Esophagus (tissue), 2 donors: ENCODE results near the gene ADAM15. TPM values are rescaled to one million over a fixed set of nuclear protein-coding genes. Genes with fewer than 3 reads are reported as not detected.

ENCODE experiments used
- H3K27ac ChIP-seq, 2 donors: one replicate each; pipeline ENCODE4 v1.5.1; 2013; ENCODE audit warnings: low read depth in 2 of 2, mild to moderate bottlenecking in 2 of 2, inconsistent platforms in 1 of 2, low read length in 1 of 2, moderate library complexity in 1 of 2
- H3K27me3 ChIP-seq, 2 donors: one replicate each; pipeline ENCODE4 v1.6.1; 2013; ENCODE audit warnings: low read length in 2 of 2, control low read depth in 1 of 2, mild to moderate bottlenecking in 1 of 2; ENCODE audit not compliant: insufficient read depth in 2 of 2, control insufficient read depth in 1 of 2
- H3K36me3 ChIP-seq, 2 donors: one replicate each; pipeline ENCODE4 v1.6.1; 2013; ENCODE audit warnings: low read length in 1 of 2; ENCODE audit not compliant: control insufficient read depth in 2 of 2, insufficient read depth in 2 of 2
- H3K4me1 ChIP-seq, 2 donors: one replicate each; pipeline ENCODE4 v1.6.1; 2013; ENCODE audit warnings: low read length in 1 of 2; ENCODE audit not compliant: control insufficient read depth in 2 of 2, insufficient read depth in 2 of 2
- H3K4me3 ChIP-seq, 2 donors: one replicate each; pipeline ENCODE4 v1.5.1; 2013; ENCODE audit warnings: low read length in 2 of 2, mild to moderate bottlenecking in 2 of 2, low read depth in 1 of 2, moderate library complexity in 1 of 2
- H3K9me3 ChIP-seq, 2 donors: one replicate each; pipeline ENCODE4 v1.6.1; 2013; ENCODE audit warnings: mild to moderate bottlenecking in 2 of 2, low read depth in 1 of 2, low read length in 1 of 2, moderate library complexity in 1 of 2; ENCODE audit not compliant: control insufficient read depth in 2 of 2, insufficient read depth in 1 of 2
- WGBS, 2 donors: extraction: QIAGEN DNeasy Blood & Tissue Kit; methylation state at CpG; one replicate each; pipeline ENCODE4 v1.1.7; 2013; 5-methylcytosine and 5-hydroxymethylcytosine counted together
- polyA plus RNA-seq, 2 donors: library from polyadenylated mRNA; stranded (reverse); fragments of 200-250 nt; gene quantifications; one replicate each; pipeline ENCODE4 v1.2.3, GENCODE V29; 2013
- donor health status: healthy with polysubstance abuse.
- donor health status: Bipolar disorder and iron deficiency.

The ADAM15 gene
- polyA plus RNA-seq, 2 donors = 122 to 222 TPM

DNA sequence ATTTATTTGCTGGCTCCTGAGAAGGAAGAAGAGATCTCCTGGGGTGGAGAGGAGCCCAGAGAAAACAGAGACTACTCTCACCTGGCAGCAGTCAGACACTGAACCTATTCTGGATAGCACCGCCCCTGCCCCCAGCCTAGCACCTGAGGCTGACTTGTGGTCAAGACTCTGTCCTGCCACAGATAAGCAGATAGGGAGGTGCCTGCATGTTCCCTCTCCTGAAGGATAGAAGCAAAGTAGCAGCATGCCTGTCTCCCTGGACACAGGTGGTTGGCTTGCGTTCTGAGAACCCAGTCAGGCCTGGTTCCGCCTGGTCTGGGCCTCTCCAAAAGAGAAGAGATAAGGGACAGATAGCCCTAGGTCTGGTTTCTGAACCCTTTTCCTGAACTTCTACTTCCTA, 26.2 kb downstream of the ADAM15 start:
- peak overlapping the region in 1 of 2 donors; percentile 72 for H3K27ac ChIP-seq

DNA sequence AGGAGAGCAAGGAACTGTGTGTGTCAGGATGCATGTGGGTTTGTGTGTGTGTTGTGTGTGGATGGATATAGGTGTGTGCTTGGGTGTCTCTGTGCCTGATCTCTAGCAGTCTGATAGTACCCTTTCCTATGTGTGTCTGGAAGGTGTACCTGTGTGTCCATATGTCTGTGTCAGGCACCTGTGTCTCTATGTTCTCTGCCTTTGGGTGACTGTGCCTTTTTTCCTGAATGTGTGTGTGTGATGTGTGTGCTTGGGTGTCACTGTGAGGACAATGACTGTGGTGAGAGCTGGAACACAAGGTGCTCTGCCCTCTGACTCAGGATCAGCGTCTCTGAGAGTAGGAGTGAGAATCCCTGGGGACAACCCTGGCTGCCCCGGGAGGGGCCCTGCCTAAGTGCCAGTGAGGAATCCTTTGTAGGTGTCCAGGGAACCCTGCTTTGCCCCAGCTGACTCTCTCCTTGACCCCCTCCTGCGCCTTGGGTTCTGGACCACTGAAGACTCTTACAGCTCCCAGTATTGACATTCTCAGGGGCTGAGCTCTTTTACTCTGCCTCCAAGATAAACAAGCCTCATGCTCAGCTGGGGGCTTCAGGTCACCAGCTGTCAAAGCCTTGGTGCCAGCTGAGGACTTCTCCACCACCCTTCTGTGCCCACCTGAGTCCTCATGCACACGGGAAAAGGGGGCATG, 26.8 kb downstream of the ADAM15 start:
- Histone ChIP-seq H3K4me1 (peaks cover 3 to 34% of the 10 kb centered on the region in 2 donors), H3K4me3 (no peak overlapping the region), H3K9me3 (no peaks in the 10 kb centered on the region), H3K27me3 (peaks cover 0 to 3% of the 10 kb centered on the region in 2 donors), H3K36me3 (no peaks in the 10 kb centered on the region), H3K27ac (peak overlapping the region; percentile 54 to 72)
- 57 to 62% methylated on average over 4 of the region's 4 CpGs for WGBS, 2 donors

More for the DNA sequence above, 26.2 kb downstream of the ADAM15 start:
- H3K9me3 ChIP-seq = no peaks in the 10 kb centered on the region
- 70 to 93% methylated on average over 3 of the region's 3 CpGs for WGBS, 2 donors
- peaks cover 3 to 31% of the 10 kb centered on the region in 2 donors for H3K4me1 ChIP-seq
- no peak overlapping the region for H3K4me3 ChIP-seq
- no peaks in the 10 kb centered on the region for H3K36me3 ChIP-seq
- peaks cover 0 to 3% of the 10 kb centered on the region in 2 donors for H3K27me3 ChIP-seq

DNA sequence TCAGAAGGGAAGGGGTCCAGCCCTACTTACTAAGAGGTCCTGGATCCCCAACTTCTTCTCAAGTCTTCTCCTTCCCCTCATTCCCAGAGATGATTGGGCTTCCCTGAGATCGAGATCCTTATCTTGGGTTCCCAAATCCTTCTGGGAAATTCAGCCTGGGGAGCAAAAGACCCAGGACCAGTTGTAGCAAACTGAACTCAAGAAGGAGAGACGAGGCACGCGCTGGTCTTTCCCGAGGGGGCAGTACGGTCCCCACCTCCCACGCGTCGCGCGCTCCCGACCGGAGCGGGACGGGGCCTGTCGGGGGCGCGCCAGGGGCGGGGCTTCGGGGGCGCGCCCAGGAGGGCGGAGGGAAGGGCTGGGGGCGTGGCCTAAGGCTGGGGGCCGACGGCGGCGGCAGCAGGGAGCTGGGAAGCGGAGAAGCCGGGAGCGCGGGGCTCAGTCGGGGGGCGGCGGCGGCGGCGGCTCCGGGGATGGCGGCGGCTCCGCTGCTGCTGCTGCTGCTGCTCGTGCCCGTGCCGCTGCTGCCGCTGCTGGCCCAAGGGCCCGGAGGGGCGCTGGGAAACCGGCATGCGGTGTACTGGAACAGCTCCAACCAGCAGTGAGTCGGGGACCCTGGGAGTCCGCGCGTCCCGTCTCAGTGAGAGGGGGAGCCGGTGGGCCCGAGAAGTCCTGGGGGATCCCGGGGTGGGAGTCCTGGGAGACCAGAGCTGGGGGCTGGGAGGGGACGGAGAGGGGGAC, 27.5 kb downstream of the ADAM15 start, which contains the start of gene EFNA3:
Gene EFNA3, plus strand, starts transcription at position 369 of the 741 bp plus-strand sequence. Its CDS starts 105 bp downstream, at position 474.
- Histone ChIP-seq H3K4me3 (peak within 1 kb of the TSS; percentile 64 to 72), H3K4me1 (peaks cover 3 to 38% of the 10 kb centered on the region in 2 donors), H3K36me3 (no peaks in the 10 kb centered on the region), H3K27ac (peak within 1 kb of the TSS; percentile 54 to 72), H3K9me3 (no peaks in the 10 kb centered on the region), H3K27me3 (peaks cover 0 to 3% of the 10 kb centered on the region in 2 donors)
- 1 to 3% methylated on average over 33 to 59 of the region's 59 CpGs for WGBS, 2 donors

DNA sequence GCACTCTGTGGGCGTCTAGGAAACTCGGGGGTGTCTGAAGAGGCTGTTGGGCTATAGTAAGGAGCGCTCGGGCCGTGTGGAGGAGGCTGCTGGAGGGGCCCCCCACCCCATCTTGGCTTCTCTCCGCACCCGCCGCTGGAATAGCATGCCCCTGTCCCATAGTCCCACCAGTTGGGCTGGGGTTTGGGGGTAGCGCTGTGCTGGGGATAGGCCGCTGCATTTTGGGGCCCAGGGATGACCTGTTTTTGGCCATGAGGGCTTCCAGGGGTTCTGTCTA, 28.0 kb downstream of the ADAM15 start:
- Histone ChIP-seq H3K27ac (peak overlapping the region; percentile 54 to 72), H3K27me3 (peaks cover 0 to 3% of the 10 kb centered on the region in 2 donors), H3K36me3 (no peaks in the 10 kb centered on the region), H3K4me3 (peak overlapping the region; percentile 64 to 72), H3K9me3 (no peaks in the 10 kb centered on the region), H3K4me1 (peaks cover 3 to 38% of the 10 kb centered on the region in 2 donors)
- WGBS, 2 donors = 3 to 8% methylated on average over 10 of the region's 10 CpGs

DNA sequence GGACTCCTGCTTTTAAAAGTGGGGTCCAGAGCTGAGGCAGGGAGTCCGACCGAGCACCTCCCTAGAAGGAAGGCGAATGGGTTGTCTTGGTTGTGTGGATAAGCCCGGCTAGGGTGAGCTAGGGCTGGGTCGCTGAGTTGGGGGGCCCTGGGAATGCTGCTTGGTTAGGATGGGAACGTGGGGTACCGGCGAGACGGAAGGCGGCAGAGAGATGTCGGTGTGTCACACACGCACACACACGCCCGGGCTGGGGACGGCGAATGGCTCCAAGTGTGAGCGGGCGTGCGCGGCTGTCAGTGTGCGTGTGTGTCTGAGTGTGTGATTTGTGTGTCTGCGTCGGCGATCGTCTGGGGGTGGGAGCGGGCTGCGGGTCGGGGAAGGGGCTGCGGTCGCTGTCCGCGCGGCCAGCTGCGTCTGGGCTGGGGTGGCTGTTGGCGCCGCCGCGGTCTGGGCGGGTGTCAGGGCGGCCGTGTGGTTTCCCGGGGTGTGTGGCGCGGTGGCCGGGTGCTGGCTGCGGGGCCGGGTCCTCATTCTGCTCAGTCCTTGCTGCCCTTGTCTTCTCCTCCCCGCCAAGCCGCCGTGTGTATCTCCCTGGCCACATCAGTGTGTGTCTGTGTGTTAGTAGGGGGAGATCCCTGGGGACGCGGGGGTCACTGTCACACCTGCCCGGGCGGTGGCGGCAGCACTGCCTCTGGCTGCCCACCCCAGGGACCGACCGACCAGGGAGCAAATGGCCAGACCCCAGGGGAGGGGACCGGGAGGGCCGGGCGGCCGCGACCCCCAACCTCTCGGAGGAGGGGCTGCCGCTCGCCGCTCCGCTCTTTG, 28.6 kb downstream of the ADAM15 start:
- Histone ChIP-seq H3K4me1 (peaks cover 3 to 43% of the 10 kb centered on the region in 2 donors), H3K9me3 (no peaks in the 10 kb centered on the region), H3K27me3 (peaks cover 0 to 3% of the 10 kb centered on the region in 2 donors), H3K36me3 (no peaks in the 10 kb centered on the region), H3K4me3 (peak overlapping the region; percentile 64 to 72), H3K27ac (peak overlapping the region in 1 of 2 donors; percentile 72)
- WGBS, 2 donors = 1 to 2% methylated on average over 47 to 67 of the region's 67 CpGs

DNA sequence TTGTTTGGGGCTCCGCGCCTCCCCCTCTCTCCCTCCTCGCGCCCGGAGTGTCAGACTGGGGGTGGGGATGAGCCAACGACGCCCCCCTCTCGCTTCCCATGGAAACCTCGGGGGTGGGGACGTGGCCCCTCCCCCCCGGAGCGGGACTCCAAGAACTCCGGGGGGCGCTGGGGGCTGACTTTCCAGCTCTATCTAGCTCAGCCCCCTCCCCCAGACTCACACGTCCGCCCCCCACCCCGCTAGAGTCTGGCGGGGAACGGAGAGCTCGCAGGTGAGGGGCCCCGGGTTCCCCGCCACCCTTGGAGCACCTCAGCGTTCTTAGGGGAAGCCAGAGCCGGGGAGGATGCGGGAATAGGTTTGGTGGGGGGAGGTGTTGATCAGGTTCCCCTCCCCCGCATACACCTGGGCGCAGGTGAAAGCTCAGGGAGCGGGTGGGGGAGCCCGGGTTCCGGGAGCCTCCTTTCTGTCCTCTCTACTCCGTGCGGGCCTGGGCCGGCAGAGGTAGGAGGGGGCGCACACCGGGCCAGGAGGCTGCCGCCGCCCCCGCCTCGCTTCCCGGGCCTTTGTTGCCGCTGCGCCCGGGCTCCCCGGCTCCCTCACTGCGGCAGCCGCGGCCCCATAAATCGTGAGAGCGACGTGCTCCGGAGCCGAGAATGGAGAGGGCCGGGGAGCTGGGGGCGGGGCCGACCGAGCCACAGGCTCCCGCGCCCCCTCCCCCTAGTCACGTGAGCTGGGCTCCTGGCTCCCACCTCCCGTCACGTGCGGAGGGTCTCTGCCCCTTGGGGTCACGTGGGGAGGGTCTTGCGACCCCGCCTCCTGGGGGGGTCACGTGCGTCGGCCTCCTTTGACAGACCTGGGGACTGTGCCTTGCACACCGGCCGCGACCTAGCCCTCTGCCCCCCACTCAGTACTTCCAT, 29.5 kb downstream of the ADAM15 start:
- 1% methylated on average over 52 to 71 of the region's 71 CpGs for WGBS, 2 donors
- H3K9me3 ChIP-seq = no peaks in the 10 kb centered on the region
- peaks cover 3 to 43% of the 10 kb centered on the region in 2 donors for H3K4me1 ChIP-seq
- peaks cover 0 to 3% of the 10 kb centered on the region in 2 donors for H3K27me3 ChIP-seq
- peak overlapping the region in 1 of 2 donors; percentile 72 for H3K27ac ChIP-seq
- peak overlapping the region; percentile 64 to 72 for H3K4me3 ChIP-seq
- H3K36me3 ChIP-seq = no peaks in the 10 kb centered on the region

DNA sequence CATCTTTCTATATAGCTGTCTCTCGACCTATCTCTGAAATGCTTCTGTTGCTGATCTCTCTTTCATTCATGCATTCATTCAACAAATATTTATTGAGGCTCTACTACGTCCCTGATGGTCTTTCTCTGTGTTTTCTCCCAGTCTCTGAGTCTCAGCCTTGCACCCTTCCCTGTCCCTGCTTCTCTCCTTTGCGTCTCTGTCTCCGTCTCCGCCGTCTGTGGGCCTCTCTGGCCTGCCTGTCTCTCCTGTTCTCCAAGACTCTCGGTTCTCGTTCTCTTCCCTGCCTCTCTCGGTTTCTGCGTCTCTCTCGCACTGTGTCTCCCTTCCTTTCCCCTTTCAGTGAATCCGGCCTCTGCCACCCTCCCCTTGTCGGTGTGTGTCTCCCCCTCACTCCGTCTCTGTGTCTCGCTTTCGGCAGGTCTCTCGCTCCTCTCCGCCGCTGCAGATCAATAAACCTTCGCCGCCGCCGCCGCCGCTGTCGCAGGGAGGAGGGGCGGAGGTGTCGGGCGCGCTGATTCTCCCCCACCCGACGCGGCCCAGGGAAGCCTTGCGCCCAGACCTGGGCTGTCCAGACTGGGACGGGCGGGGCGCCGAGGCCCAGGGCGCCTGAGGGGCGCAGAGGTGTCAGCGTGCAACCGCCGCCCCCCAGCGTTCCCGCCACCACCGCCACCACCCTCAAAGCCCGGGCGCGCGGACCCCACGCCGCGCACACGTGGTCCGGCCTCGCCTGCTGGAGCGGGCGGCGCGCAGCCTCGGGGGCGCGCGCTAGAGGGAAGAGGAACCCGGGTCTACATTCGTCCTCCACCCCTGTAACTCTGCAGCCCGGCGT, 30.6 kb downstream of the ADAM15 start:
- Histone ChIP-seq H3K36me3 (peaks cover 0 to 2% of the 10 kb centered on the region in 2 donors), H3K9me3 (no peaks in the 10 kb centered on the region), H3K4me3 (peak overlapping the region; percentile 32 to 72), H3K27ac (peak overlapping the region; percentile 85 to 96), H3K4me1 (peaks cover 3 to 48% of the 10 kb centered on the region in 2 donors), H3K27me3 (peaks cover 0 to 3% of the 10 kb centered on the region in 2 donors)
- WGBS, 2 donors = 2 to 3% methylated on average over 54 to 68 of the region's 68 CpGs

DNA sequence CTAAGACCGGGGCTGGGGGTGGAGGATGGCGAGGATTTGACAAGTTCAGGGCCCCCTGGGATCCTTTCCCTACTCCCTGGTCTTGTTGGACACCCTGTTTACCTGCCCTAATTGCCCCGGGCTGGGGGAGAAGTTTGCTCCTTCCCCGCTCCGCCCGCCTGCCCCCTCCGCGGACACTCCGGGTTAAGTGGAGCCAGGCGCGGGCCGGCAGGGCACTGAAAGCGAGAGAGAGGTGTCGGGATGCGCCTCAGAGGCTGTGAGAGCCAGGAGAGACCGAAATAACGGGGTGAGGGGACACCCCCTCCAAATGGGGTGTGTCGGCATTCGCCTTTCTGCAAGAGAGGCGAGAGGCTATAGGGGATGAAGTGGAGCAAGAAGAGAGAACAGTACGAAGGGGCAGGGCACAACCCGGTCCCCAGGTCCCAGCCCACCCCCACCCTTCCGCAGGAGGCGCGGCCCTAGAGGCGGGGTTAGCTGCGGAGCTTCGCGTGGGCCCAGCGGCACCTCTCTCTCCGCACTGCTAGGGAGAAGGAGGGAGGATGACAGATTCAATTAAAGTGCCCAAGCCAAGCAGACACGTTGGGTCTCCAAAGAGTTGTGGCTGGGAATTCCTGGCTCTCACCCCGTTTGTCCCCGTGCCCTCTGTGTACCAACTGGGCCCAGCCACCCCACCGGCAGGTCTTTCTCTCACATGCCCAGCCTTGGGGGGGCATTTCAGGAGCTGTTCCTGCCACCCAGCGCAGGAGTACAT, 31.4 kb downstream of the ADAM15 start:
- 3 to 5% methylated on average over 34 to 36 of the region's 36 CpGs for WGBS, 2 donors
- peak overlapping the region; percentile 32 to 72 for H3K4me3 ChIP-seq

More for the DNA sequence above, 31.4 kb downstream of the ADAM15 start:
- Histone ChIP-seq H3K27ac (peak overlapping the region; percentile 85 to 96), H3K9me3 (no peaks in the 10 kb centered on the region), H3K36me3 (peaks cover 0 to 2% of the 10 kb centered on the region in 2 donors), H3K4me1 (peaks cover 3 to 46% of the 10 kb centered on the region in 2 donors), H3K27me3 (peaks cover 0 to 3% of the 10 kb centered on the region in 2 donors)
